Right ventricle myocardium inferior (tissue), 1 donor: ENCODE data around the gene CHRDL2. TPM values are rescaled to one million over a fixed set of nuclear protein-coding genes. Genes with fewer than 3 reads are reported as not detected.
"Not testable (repeated sequence)": the region's sequence is repeated elsewhere in the genome, so short reads cannot be mapped to it uniquely, and the experiment has no call there.

Experiments used
- ATAC-seq: fragments of 200-7000 bp; cut with Tn5 transposase; one replicate; pipeline ENCODE4 v1.9.1; 2020; ENCODE audit warnings: mild to moderate bottlenecking, moderate library complexity
- DNase-seq: peaks from one replicate; pipeline ENCODE4 v3.0.0; 2021; ENCODE audit errors: missing footprints
- intact Hi-C: fragments of 100-400 bp; cut with DNase I; formaldehyde crosslinking; loops from one replicate; pipeline ENCODE4 v1.11.0; 2022
- total RNA-seq: library from RNA; stranded (reverse); fragmentation: NEBNext Ultra II Directional; extraction: Animal tissue kit (Norgen Biotek cat#: 25700); gene quantifications from one replicate; pipeline ENCODE4 v1.2.1, GENCODE V29; 2021
- donor health status: DM: no; HTN: yes; CAD: no; lungs with severe emphysema.

CHRDL2 gene
- total RNA-seq, 1 donor from 2014 or later = 34.3 TPM

DNA sequence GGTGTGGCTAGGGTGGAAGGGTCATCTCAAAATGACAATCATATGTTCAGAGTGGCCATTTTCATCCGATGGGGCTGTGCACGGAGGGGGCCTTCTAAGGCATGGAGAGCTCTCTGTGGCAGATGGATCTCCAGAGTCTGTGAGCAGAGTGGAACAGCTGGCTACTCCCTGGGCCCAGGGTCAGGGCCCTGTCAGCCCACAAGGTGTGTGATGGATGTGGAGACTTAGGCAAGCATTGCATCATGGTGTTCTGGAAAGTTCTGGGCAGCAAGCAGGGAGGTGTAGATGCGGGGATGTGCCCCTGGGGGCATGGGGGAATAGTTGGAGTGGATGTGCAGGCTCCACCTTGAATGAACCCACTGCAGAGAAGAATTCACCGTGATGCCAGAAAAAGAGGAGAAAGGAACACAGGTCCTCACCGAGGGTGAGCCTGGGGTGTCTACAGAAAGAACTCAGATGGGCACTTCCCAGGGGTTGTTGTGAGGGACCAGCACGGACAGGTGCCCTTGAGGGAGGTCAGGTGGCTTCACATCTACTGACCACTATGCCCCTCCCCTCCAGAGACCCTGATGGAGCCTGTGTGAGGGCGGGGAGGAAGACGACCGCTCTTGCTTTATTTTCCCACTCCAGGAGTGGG is 51.1 kb downstream of the CHRDL2 start:
- intact Hi-C loops = no loop called here
- DNase-seq = no peak
- no peak for ATAC-seq

DNA sequence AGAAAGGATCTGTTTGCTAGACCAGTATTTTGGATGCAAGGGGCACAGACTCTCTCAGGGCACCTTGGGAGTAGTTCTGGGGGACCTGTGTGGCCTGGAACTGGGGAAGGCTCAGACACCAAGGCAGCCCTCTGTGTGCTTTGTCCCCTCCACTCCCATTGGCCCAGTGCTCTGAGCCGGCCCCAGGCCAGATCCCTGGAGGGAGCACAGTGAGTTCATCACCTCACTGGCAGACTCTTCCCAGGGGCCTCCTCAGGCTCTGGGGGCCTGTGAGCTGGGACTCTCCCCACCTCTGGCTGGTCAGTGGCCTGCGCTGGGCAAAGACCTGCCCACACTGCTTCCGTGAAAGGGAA is 51.7 kb downstream of the CHRDL2 start:
- intact Hi-C loops = no loop called here
- ATAC-seq = no peak
- no peak for DNase-seq

DNA sequence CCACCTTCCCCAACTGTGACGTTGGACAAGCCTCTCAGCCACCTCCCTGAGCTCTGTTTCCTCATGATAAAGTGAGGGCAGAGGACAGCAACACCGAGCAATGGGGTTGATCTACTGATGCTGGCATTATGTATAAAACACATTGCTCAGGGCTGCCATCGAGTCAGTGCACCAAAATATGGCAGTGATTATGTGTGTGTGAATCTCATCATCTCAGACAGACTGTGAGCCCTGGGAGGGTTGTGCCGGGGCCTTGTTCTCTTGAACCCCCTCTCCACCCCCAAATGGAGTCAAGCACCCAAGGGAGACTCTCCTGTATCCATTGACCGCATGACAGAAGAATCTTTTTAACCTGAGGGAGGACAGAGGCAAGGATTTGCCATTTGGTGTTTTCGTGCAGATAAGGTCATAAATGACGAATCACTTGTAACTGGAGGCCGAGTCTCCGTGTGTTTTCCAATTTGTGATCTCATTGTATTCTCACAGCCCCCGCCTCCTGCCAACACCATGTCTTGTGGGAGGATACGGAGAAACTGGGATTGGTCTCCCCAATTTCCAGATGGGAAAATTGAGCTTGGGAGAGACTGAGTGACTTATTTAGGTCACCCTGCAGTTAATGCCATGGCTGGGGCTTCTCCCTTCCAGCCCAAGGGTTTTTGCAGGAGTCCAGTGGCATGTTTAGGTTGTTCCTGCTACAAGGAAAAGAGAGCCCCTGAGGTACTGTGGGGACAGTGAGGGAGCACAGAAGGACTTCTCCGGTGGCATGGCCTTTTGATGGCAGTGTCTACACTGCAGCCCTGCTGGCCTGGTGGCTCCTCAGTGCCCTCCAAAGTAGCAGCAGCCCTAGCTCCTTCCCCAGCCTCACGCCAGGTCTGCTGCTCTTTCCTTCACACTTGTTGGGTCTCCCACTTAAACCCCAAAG is 52.4 kb downstream of the CHRDL2 start:
- intact Hi-C loops = no loop called here
- ATAC-seq = peak; percentile 51
- no peak for DNase-seq

DNA sequence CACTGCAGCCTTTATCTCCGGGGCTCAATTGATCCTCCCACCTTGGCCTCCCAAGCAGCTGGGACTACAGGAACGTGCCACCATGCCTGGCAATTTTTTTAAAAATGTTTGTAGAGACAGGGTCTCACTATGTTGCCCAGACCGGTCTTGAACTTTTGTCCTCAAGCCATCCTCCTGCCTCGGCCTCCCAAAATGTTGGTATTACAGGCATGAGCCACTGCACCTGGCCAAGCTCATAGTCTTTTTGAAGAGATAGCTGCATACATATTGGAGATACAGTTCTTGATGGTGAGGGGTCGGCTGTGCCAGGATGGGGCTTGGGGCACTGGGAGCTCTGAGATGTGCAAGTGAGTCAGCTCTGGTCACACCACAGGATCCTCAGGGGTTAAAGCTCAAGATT is 53.2 kb downstream of the CHRDL2 start:
- intact Hi-C loops = no loop called here
- no peak for ATAC-seq
- no peak for DNase-seq

DNA sequence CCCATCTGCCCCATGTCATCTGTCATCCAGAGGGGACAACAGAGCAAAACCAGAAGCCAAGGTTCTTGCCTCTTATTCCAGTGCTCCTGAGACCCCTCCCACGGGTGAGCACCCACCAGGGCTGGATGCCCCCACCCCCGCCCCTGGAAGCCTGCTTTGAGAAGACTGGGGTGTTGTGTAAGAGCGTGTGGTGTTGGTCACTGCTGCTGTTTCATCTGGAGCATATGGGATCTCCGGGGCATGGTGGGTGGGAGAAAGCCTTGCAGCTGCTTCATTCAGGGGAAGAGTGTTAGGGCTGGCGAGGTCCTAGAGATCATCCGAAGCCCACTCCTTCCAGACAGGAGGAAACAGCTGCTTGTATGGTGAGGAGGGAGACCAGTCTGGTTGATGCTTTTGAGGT is 54.1 kb downstream of the CHRDL2 start:
- intact Hi-C loops = no loop called here
- no peak for ATAC-seq

DNA sequence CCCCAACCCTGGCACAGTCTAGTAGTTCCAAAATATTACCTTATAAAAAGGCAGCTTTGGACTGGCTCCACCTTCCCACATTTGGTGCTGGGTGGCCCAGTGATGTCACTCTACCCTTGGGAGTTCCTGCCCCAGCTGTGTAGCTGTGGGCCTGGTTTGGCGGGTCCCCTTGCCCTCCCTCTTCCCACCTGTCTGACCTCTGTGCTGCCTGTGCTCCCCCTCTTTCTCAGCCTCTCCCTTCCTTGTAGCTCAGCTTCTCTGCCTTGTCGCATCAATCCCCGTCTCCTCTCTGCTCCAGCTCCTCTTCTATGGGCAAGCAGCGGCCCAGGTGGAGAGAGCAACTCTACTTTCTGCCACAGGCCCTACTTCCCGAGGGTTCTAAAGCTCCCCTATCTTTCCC is 54.6 kb downstream of the CHRDL2 start:
- ATAC-seq = no peak
- intact Hi-C loops = no loop called here
- no peak for DNase-seq

More for the DNA sequence above, 54.1 kb downstream of the CHRDL2 start:
- DNase-seq = no peak

DNA sequence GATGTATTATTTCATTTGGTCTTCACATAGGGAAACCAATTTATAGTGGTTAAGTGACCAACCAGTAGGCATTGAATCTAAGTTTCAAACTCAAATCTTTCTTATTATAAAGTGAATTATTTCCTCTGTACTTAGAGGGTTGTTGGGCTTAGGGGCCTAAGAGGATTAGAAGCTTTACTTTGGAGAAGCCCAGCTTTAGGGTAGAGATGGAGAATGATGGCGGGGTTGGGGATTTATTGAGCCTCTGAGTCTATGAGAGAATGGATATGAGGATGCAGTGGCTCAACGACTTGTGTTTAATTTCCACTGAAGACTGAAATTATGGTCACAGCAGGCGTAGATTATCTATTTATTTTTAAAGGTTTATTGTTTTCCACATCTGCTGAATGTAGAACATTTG is 55.5 kb downstream of the CHRDL2 start:
- DNase-seq (no peak), ATAC-seq (no peak)
- intact Hi-C loops = no loop called here

DNA sequence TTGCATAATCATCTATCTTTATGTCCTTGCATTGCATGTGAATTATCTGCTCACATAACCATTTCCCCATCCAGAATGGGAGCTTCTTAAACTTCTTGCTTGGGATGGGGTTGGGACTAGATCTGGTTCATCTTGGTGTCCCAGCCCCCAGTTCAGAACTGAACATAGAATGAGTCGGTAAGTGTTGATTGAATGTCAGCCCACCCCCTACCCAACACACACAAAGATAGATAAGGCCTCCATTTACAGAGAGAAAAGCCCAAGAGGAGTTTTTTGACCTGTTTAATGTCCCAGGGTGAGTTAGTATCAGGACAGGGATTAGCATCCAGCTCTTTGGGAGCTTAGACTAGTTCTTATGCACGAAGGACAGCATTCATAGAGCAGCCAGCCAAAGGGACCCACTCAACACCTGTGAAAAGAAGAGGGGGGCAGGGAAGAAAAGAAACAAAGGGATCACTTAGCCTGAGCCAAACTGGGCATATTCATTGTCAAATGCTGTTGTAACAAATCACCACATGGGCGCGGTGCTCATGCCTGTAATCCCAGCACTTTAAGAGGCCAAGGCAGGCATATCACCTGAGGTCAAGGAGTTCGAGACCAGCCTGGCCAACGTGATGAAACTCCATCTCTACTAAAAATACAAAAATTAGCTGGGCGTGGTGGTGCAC is 57.4 kb downstream of the CHRDL2 start:
- intact Hi-C loops = no loop called here
- ATAC-seq (no peak), DNase-seq (no peak)

DNA sequence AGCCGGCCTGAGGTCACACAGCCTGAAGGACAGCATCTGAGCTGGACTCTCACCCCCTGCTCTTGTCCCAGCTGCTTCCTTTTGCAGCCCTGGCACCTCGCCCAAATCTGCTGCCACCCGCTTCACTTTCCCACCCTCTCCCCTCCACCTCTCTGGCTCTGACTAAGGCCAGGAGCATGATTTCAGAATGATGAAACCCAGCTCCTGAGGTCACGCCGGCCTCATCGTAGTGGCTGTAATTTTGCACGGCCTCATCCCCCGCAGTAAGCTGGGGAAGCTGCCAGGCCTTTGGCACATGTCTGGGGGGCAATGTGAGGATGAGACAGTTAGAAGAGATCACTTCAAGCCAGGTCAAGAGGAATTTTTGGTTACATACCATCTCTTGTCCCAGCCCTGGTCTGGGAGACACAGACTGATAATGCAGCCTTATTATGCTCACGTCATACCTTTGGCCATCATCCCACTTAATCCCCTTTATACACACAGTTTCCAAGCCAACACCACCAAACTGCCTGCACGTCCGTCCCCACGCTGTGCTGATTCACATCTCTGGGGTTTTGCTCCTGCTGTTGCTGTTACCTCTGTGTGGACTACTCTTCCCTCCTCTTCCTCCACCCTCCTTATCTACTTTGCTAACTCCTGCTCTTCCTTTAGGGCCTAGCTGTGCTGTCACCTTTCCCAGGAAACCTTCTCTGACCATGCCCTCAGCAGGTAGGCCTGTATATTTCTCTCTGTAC is 58.1 kb downstream of the CHRDL2 start:
- peak; percentile 85 for DNase-seq
- intact Hi-C loops = no loop called here
- peak; percentile 82 for ATAC-seq

DNA sequence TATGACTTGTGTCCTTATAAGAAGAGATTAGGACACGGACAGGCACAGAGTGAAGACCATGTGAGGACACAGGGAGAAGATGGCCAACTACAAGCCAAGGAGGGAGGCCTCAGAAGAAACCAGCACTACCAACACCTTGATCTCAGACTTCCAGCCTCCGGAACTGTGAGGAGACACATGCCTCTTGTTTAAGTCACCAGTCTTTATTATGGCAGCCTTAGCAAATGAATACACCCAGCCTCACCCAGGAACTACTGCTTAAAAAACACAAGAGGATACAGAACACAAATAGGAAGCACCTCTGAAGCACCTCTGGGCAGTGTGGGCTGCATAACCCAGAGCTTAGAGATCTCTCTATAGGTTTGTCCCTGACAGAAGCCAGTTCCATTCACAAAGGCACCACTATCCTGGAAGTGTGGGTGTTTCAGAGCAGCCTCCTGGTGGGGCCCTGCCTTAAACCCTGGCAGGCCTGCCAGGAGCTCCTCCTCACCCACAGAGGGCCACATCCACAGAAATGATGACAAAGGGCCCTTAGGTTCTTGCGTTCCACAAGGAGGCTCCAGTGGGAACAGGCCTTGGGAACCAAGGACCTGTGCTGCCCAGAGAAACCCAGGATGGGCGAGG is 58.8 kb downstream of the CHRDL2 start:
- ATAC-seq = no peak
- intact Hi-C loops = no loop called here
- DNase-seq = no peak

DNA sequence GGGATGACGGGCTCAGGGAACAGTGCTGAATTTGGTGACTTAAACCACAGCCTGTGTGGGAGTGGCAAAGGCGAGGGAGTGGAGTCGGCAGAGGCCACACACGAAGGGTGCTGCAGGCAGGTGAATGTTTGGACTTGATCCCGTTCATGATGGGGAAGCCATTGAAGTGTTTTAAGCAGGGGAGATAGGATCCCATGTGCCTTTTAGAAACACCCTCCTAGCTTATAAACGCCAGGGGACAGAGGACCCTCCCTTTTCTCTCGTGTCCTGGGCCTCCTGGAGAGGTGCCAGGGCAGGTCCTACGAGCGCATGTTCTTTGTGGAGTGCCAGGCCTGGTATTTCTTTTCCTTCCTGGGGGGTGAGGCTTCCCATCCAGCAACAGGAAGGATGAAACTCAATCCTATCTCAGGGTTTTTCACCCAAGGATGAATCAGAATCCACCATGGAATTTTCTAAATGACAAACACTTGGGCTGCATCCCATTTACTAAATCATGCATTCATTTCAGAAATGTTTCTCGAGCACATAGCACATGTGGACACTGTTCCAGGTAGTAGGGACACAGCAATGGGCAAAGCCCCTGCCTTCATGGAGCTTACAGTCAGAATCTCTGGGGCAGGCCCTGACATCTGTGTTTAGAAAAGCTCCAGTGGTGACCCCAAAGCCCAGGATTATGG is 59.6 kb downstream of the CHRDL2 start:
- no peak for DNase-seq
- no peak for ATAC-seq
- intact Hi-C loops = no loop called here

DNA sequence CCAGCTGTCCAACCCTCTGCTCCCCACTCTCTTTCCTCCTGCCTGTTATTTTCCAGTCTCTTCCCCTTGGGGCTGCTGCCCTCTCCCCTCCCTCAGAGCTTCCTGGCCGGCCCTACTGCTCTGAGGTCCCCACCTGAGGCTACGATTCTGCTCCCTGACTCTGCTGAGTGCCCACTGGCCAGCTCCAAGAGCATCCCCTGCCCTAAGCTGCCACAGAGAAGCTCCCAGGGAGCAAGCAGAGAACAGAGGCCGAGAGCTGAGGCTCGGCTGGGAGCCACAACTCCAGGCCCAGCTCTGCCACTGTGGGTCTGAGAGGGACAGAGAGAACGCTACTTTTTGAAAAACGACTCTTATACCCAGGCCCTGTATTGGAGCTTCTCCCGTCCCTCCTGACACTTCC is 61.1 kb downstream of the CHRDL2 start:
- intact Hi-C loops = no loop called here
- DNase-seq = no peak
- ATAC-seq = no peak

DNA sequence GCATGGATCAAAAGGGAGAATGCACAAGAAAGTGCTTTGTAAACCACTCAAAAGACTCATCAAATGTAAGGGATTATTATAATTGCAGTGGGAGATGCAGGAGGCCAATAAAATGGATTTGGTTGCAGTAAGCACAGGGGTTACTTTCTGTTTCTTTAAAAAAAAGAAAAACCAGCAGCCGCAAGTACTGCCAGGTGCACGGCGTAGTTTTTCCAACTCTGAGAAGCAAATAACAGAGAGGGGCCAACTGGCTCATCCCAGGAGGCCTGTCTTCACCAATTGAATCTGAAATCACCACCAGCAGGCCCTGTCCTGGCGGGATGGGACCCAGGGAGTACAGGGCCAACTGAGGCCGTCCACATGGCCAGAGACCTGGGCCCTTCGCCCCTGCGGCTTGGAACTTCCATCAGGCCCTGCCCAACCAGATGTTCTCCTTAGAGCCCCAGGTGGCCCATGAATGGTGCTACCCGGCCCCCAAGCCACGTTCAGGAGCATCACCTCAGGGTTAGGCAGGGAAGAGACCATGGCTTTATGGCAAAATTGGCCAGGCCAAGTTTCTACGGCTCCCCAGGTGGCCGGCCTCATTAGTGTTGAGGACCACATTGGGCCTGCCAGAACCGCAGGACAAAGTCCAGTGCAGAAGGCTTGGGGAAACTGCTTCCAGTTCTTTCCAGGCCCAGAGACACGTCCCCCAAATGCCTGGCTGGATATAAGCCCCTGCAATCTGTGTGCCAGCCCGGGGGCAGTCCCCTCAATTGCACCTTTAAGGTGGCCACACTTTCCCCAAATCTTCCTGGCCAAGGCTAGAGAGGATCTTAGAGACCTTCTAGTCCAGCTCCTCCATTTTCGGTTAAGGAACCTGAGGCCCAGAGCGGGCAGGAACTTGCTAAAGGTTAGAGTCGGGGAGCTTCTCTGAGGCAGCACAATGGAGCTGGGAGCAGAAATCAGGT is 61.7 kb downstream of the CHRDL2 start:
- peak; percentile 32 for ATAC-seq
- DNase-seq = no peak
- intact Hi-C loops = no loop called here

DNA sequence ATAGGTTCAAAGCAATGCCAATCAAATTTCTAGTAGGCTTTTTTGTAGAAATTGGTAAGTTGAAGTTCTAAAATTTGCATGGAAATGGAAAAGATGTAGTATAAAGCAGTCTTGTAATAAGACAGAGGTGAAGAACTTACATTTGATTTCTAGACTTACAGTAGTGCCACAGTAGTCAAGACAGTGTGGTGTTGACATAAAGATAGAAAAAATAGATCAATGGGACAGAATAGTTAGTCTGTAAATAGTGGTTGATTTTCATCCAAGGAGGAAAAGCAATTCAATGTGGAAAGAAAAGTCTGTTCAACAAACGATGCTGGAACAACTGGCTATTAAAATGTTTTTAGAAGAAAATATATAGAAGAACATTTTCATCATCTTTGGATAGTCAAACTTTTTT is 67.9 kb downstream of the CHRDL2 start:
- intact Hi-C loops = no loop called here
- ATAC-seq (no peak), DNase-seq (no peak)

DNA sequence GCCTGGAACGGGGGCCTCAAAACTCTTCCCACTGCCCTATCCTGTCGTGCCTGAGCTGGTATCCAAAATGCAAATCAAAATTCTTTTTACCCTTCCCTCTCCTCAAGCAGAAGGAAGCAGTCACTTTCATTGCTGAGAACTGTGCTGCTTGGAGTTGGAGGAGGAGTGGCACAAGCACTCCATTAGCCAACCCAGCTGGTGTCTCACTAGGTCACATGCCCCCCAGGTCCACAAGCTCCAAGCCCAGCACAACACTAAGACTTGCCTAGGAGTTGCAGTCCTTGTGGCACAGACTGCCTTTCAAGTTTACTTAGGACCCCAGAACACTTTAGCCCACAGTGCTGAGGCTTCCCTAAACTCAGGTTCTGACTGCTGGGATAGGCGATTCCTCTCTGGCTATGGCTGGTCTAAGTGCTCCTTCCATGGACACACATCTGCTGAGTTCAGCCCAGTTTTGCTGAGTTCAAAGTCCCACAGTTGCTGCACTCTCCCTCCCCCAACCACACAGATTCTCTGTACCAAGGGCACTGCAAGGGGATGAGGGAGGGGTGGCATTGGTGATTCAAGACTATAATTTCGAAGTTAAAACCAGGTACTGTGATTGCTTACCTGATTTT is 68.6 kb downstream of the CHRDL2 start:
- DNase-seq (no peak), ATAC-seq (no peak)
- intact Hi-C loops = no loop called here

DNA sequence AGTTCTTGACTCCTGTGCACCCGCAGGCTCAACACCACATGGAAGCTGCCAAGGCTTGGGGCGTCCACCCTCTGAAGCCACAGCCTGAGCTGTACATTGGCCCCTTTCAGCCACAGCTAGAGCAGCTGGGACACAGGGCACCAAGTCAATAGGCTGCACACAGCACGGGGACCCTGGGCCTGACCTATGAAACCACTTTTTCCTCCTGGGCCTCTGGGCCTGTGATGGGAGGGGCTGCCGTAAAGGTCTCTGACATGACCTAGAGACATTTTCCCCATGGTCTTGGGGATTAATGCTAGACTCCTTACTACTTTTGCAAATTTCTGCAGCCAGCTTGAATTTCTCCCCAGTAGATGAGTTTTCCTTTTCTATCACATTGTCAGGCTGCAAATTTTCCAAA is 72.1 kb downstream of the CHRDL2 start:
- DNase-seq, ATAC-seq, intact Hi-C loops: not testable (repeated sequence)

DNA sequence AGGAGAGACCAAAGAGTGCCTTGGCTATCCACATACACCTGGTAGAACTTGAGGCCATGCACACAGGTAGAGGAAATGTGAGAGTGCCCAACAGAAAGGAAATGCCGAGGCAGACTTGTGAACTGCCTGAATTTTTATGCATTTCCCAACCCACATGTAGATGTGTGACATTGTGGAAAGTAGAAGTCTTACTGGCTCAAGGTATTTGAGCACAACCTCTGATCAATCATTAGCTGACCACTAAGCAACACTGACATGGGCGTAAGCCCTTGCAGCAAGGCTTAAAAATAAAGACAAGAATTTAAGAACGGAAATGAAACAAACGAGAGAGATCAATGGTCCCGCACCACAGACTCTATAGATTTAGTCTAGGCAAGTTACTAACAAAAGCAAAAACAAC is 76.2 kb downstream of the CHRDL2 start:
- DNase-seq (no peak), ATAC-seq (no peak)
- intact Hi-C loops = no loop called here
